HG02623 (cell line): ENCODE measurements around the gene SLAMF6.

ENCODE experiments used
- ATAC-seq: cut with Tn5 transposase; IDR thresholded peaks from one replicate; pipeline ENCODE4 v1.9.1; 2021; ENCODE audit warnings: moderate library complexity; ENCODE audit not compliant: unreplicated experiment

Gene SLAMF6

DNA sequence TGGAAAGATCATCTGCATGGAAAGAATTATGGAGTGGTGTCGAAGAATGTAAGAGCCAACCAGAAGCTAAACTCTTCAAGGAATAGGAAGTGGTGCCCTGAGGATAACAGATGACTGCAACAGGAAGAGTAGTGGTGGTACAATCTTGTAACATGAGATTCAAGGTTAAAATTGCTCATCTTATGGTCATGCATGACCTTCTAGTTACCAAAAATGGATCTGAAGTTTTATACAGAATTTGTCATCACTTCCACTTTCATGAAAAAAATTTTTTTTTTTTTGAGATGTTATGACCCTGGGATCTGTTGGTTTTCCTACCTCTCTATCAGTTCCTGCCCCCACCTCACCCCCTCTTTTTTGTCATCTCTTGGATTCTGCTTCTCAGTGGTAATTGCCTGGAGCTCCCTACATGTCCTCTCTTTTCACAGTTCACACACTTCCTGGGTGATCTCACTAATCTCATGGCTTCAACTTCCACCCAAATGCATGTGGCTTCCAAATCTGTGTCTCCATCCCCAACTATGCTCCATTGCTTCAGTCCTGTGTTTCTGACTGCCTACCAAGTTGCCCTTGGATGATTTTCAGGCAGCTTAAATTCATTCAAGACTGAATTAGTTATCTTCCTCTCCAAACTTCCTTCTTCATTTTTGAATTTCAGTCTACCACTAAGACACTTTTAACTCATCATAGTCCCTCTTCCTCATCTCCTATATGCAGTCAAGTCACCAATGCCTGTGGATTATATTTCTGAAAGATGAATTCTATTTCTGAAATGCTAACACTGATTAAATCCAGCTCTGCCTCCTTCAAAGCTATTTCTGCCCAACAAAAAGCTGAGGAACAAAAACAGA is 48.4 kb downstream of the SLAMF6 start:
- ATAC-seq, result no peak

- ATAC-seq, result no peak
Observed at GRCh38 chr1:160472112-160472511, 50.9 kb downstream of the SLAMF6 start.

GRCh38 chr1:160471253-160471652 is 51.8 kb downstream of the SLAMF6 start:
- ATAC-seq, result no peak

DNA sequence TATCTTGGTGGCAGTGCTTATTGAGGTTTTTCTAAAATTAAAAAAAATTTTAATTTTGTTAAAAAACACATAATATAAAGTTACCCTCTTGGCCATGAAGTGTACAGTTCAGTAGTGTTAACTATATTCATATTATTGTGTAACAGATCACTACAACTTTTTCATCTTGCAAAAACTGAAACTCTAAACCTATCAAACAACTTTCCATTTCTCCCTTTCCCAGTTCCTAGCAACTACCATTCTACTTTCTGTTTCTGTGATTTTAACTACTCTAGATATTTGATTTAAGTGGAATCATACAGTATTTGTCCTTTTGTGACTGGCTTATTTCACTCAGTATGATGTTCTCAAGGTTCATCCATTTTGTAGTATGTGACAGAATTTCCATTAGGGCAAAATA is 55.5 kb downstream of the SLAMF6 start:
- ATAC-seq, result no peak

- no peak for ATAC-seq
Observed at GRCh38 chr1:160466961-160467360, 56.1 kb downstream of the SLAMF6 start.

- no peak for ATAC-seq
Observed at GRCh38 chr1:160465123-160465522, 57.9 kb downstream of the SLAMF6 start.

GRCh38 chr1:160460683-160461287 is 62.3 kb downstream of the SLAMF6 start:
- no peak for ATAC-seq

DNA sequence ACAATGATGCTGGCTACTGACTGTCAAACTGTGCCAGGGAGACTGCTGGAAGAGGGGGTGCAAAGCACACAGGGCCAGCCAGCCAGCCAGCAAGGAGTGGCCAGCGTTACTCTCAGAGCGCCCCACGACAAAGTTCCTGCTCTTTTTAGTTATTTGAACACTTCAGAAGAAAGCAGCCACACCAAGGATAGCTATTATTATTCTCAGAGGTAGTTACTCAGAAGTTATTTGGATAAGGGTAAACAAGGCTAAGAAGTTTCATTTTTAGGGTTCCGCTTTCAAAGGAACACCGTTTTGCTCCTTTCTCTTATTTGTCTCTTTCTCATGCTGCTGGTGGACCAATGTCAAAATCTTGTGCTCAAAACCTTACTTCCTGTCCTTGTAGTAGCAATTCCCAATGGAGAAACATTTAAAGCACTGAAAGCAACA is 62.8 kb downstream of the SLAMF6 start:
- no peak for ATAC-seq

DNA sequence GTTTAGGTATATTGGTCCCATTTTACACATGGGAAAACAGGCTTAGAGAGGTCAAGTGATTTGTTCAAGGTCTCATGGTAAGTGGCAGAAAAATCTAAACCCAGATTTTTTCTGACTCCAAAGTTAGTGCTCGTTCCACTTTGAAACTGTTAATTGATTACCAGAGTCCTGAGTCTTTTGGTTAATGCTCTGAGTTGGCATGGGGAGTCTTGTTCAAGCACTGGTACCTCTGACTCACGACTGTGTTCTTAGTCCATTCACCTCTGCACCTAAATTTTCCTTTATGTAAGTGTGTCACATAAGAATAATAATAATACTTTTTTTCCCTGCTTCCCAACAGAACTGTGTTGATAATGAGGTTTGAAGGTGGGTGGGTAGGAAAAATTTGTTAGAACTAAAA is 63.4 kb downstream of the SLAMF6 start:
- ATAC-seq, result no peak

GRCh38 chr1:160459056-160459455 is 64.0 kb downstream of the SLAMF6 start:
- no peak for ATAC-seq

DNA sequence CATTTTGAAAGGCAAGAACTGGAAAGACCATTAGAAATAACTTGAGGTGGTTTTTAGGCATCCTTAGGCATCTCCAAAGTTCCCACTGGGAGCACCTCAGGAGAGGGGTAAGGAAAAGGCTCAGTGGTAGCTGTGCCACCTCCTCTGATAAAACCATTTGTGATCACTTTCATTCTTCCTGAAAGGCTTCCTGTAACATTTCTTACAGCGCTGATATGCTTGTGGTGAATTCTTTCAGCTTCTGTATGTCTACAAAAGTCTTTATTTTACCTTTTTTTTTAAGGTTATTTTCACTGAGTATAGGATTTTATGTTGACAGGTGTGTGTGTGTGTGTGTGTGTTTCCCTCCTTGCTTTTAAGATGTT is 67.9 kb downstream of the SLAMF6 start:
- ATAC-seq, result no peak

GRCh38 chr1:160454371-160455152 is 68.5 kb downstream of the SLAMF6 start:
- ATAC-seq, result no peak

GRCh38 chr1:160453443-160453842 is 69.6 kb downstream of the SLAMF6 start:
- peak; percentile 36 for ATAC-seq

- ATAC-seq, result peak; percentile 16
Observed at GRCh38 chr1:160451859-160452232, 71.2 kb downstream of the SLAMF6 start.

- peak; percentile 45 for ATAC-seq
Observed at GRCh38 chr1:160451119-160451858, 71.8 kb downstream of the SLAMF6 start.

DNA sequence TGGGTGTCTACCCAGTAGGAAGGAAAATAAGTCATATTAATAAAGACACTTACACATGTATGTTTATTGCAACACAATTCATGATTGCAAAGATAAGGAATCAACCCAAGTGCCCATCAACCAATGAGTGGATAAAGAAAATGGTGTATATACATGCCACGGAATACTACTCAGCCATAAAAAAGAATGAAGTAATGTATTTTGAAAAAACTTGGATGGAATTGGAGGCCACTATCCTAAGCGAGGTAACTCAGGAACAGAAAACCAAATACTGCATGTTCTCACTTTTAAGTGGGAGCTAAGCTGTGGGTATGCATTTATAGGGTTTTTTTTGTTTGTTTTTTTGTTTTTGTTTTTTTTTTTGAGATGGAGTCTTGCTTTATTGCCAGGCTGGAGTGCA is 73.6 kb downstream of the SLAMF6 start:
- ATAC-seq, result no peak

GRCh38 chr1:160446945-160447600 is 76.0 kb downstream of the SLAMF6 start:
- no peak for ATAC-seq

DNA sequence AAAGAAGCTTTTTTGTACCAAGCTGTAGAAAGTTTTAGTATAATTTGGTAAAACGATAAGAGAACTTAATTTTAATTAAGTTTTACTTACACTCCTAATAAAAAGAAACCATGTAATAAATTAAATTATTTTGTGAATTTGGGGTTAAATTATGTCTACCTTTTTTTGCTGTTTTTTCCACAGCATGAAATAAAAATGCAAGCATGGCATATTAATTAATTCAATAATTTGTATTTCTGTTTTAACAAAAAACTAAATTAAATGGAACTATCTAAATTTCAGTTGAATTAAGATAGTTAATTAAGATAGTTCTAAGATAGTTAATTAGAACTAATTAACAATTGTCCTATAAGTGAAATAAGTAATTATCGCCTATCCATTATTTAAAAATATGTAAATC is 83.3 kb downstream of the SLAMF6 start:
- ATAC-seq, result no peak

DNA sequence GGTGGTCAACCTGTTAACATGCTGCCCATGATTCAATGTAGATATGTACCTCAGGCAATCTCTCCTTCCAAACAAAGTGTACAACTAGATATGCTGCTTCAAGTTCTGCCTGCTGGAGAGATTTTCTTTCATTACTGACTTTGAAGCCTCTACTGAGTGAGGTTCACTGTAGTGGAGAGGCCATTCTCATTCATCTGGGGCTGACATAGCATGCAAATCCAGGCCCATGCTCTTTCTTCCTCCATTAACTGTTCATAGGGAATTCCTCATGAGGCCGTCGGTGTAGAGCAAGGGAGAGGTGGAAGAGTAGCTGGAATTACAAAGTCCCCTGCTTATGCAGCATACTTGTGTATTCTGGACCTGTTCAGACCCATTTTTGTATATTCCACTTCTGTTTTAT is 84.1 kb downstream of the SLAMF6 start:
- ATAC-seq, result no peak

DNA sequence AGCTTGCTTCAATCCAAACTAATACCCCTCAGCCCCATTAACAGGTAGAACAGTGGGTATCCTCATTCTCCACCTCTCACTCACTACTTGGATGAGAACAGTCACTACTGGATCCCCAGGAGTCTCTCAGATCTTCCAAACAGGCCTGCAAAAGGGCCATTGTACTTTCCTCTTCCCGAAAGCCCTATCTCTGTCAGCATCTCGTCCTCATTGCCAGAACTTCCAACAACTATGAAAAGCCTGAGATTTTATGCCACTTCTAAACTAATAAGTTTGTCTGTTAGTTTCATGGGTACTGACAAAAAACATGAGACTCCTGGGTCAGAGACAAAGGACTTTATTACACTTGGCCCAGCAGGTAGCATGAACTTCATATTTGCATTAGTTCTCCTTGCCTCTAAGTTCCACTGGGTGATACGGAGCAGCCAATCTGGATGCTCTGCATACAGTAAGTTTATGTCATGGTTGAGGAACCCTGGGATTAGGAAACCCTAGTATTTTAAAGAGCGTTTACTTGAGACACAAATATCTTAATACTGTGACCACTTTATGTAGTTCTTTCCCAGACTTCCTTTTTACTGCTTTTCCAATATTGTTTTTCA is 84.6 kb downstream of the SLAMF6 start:
- no peak for ATAC-seq
